Prostate gland (tissue), 2 donors: Measurements from ENCODE around the gene RRAS2. TPM values are rescaled to one million over a fixed set of nuclear protein-coding genes. Genes with fewer than 3 reads are reported as not detected.
"Not testable (repeated sequence)": the region's sequence is repeated elsewhere in the genome, so short reads cannot be mapped to it uniquely, and the experiment has no call there.

Experiments
- DNase-seq: peaks from one replicate; pipeline ENCODE4 v3.0.0-alpha.2; 2019; ENCODE audit warnings: low spot score
- H3K27ac ChIP-seq, 2 donors: fragments of 200-600 bp; sonication (generic); 2 replicates each; pipeline ENCODE4 v1.5.1; 2017 to 2019
- H3K27me3 ChIP-seq: fragments of 200-600 bp; sonication (generic); replicated peaks from 2 replicates; pipeline ENCODE4 v1.5.1; 2019; ENCODE audit not compliant: insufficient read depth
- H3K36me3 ChIP-seq, 2 donors: fragments of 200-600 bp; sonication (generic); 1 replicate in 1 of 2; 2 replicates in 1 of 2; pipeline versions ENCODE4 v1.5.1 to v1.8.1; 2017 to 2019
- H3K4me1 ChIP-seq: fragments of 200-600 bp; sonication (generic); replicated peaks from 2 replicates; pipeline ENCODE4 v1.5.1; 2019
- H3K4me3 ChIP-seq, 2 donors: fragments of 200-600 bp; sonication (generic); 2 replicates each; pipeline ENCODE4 v1.5.1; 2017 to 2019
- H3K9me3 ChIP-seq: fragments of 200-600 bp; sonication (generic); 2 replicates; pipeline ENCODE4 v1.5.1; 2017
- CTCF ChIP-seq, 4 experiments: fragments of 200-600 bp in 2 of 4; fragments of 450-650 bp in 2 of 4; sonication (generic) in 2 of 4; IDR thresholded peaks; 1 replicate in 3 of 4; 2 replicates in 1 of 4; pipeline ENCODE4 v1.5.1; 2016 to 2019; ENCODE audit warnings: antibody characterized with exemption in 4 of 4, mild to moderate bottlenecking in 2 of 4, moderate library complexity in 2 of 4
- POLR2A ChIP-seq: fragments of 450-650 bp; IDR thresholded peaks from one replicate; pipeline ENCODE4 v1.6.1; 2016; ENCODE audit warnings: antibody characterized with exemption, mild to moderate bottlenecking
- POLR2AphosphoS5 ChIP-seq: sonication (generic); formaldehyde crosslinking; IDR thresholded peaks from one replicate; pipeline ENCODE4 v1.6.1; 2017; ENCODE audit warnings: antibody characterized with exemption
- WGBS: methylation state at CpG from one replicate; pipeline ENCODE4 v1.1.5; 2018; 5-methylcytosine and 5-hydroxymethylcytosine counted together
- intact Hi-C: fragments of 100-400 bp; cut with DNase I; formaldehyde crosslinking; loops from one replicate; pipeline ENCODE4 v1.14.2; 2022
- total RNA-seq, 2 donors: library from RNA; depleted of rRNA; stranded (reverse); fragments of >200 nt; gene quantifications; one replicate each; pipeline ENCODE4 v1.1.0, GENCODE V29; 2016

The RRAS2 gene
- total RNA-seq, 2 donors from 2014 or later, result 40.5 to 59.6 TPM

- Histone ChIP-seq H3K27me3 (no peaks in the 10 kb centered on the region), H3K36me3 (no peaks in the 10 kb centered on the region), H3K4me3 (no peak overlapping the region), H3K9me3 (no peaks in the 10 kb centered on the region), H3K4me1 (no peaks in the 10 kb centered on the region), H3K27ac (no peak overlapping the region)
- DNase-seq, result no peak
- WGBS, result 94% methylated on average over 3 of the region's 3 CpGs
- no peak for TF ChIP-seq POLR2A
- TF ChIP-seq CTCF (IDR thresholded peaks at IDR 0.05), result no peak
- TF ChIP-seq POLR2AphosphoS5, result no peak
- intact Hi-C loops, result no loop called here
Observed at GRCh38 chr11:14290422-14290821, 68.6 kb downstream of the RRAS2 start.

- Histone ChIP-seq H3K4me1 (no peaks in the 10 kb centered on the region), H3K4me3 (no peak overlapping the region), H3K36me3 (no peaks in the 10 kb centered on the region), H3K27me3 (no peaks in the 10 kb centered on the region), H3K9me3 (no peaks in the 10 kb centered on the region), H3K27ac (peak overlapping the region in 1 of 2 donors; percentile 17)
- intact Hi-C loops, result no loop called here
- WGBS, result 51% methylated on average over 2 of the region's 2 CpGs
- DNase-seq, result peak; percentile 30
- TF ChIP-seq POLR2A (no peak), POLR2AphosphoS5 (peak; percentile 84), CTCF (IDR thresholded peaks at IDR 0.05) (no peak)
Observed at GRCh38 chr11:14288189-14288935, 70.6 kb downstream of the RRAS2 start.

- H3K4me1 ChIP-seq, H3K27me3 ChIP-seq, H3K36me3 ChIP-seq, H3K27ac ChIP-seq, H3K4me3 ChIP-seq, DNase-seq, H3K9me3 ChIP-seq, intact Hi-C loops: not testable (repeated sequence)
- WGBS, result 61% methylated on average over 1 of the region's 1 CpG
Observed at GRCh38 chr11:14278869-14279268, 80.1 kb downstream of the RRAS2 start.

GRCh38 chr11:14275076-14275475, 83.9 kb downstream of the RRAS2 start:
- no peak for DNase-seq
- no peaks in the 10 kb centered on the region for H3K27me3 ChIP-seq
- no peaks in the 10 kb centered on the region for H3K4me1 ChIP-seq
- H3K9me3 ChIP-seq, result no peaks in the 10 kb centered on the region
- intact Hi-C loops, result no loop called here
- H3K36me3 ChIP-seq, result no peaks in the 10 kb centered on the region
- no peak for TF ChIP-seq POLR2AphosphoS5
- no peak for TF ChIP-seq CTCF (IDR thresholded peaks at IDR 0.05)
- TF ChIP-seq POLR2A, result no peak
- no peak overlapping the region for H3K27ac ChIP-seq
- no peak overlapping the region for H3K4me3 ChIP-seq

- intact Hi-C loops, result no loop called here
- no peak overlapping the region for H3K4me3 ChIP-seq
- 95% methylated on average over 2 of the region's 2 CpGs for WGBS
- H3K27ac ChIP-seq, result no peak overlapping the region
- H3K9me3 ChIP-seq, result no peaks in the 10 kb centered on the region
- H3K4me1 ChIP-seq, result no peaks in the 10 kb centered on the region
- no peak for TF ChIP-seq POLR2A
- TF ChIP-seq POLR2AphosphoS5, result no peak
- no peak for TF ChIP-seq CTCF (IDR thresholded peaks at IDR 0.05)
- no peaks in the 10 kb centered on the region for H3K36me3 ChIP-seq
- no peaks in the 10 kb centered on the region for H3K27me3 ChIP-seq
- DNase-seq, result no peak
Observed at GRCh38 chr11:14273895-14274294, 85.1 kb downstream of the RRAS2 start.
